Measurements from ENCODE around the gene CEMP1. TPM values are rescaled to one million over a fixed set of nuclear protein-coding genes. Genes with fewer than 3 reads are reported as not detected.
A peak's percentile ranks its signal among the peaks of the same experiment; 100 is the strongest.

Gene CEMP1
- total and polyA plus RNA-seq, 2 donors (not counting 1 experiment from before 2014, with no cell fraction given) = 0.66 to 2.3 TPM

DNA sequence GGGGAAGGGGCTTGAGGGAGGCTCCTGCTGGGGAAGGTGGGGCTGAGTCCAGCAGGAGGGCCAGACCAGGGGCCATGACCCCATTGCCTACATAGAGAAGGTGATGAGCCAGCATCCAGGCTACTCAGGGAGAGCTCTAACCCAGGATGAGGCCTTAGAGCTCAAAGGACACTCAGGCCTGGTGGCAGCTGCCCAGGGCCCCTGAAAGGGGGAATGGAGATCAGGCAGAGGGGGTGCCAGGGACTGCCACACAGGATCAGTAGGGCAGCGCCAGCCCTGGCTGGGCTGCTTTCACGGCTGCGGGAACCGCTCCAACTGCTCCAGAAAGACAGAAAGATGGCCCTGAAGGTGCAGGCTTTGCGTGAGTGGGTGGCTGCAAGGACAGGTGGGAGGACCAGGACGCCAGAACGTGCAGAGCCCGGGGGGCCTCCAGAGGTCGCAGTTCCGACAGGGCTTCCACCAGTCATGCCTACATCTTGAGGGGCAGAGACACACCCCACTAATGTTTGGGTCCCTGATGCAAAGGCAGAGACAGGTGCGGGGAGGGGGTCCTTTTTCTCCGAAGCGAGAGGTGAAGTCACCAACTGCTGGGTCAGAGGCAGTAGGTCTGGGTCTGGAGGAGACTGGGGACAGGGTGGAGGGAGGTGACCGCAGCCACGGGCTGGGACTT lies 18.3 kb downstream of the CEMP1 start:
- H2AFZ ChIP-seq (ENCODE audit: insufficient read depth, low read depth, low read length, poor library complexity, severe bottlenecking) = peak overlapping the region; percentile 63
- no peaks in the 10 kb centered on the region for H3K9me3 ChIP-seq (ENCODE audit: control extremely low read depth in 1 of 3, control insufficient read depth in 2 of 3, insufficient read depth in 1 of 3, low read length in 2 of 3)
- H3K9ac ChIP-seq (ENCODE audit: low read length) = peak overlapping the region; percentile 98
- DNase-seq (no peak), ATAC-seq (ENCODE audit: low read depth) (no peak)
- H3K4me3 ChIP-seq (ENCODE audit: control extremely low read depth in 1 of 5, extremely low read depth in 1 of 5, insufficient read depth in 1 of 5, low read depth in 2 of 5, low read length in 4 of 5) = peak overlapping the region in 4 of 5 experiments; percentile 37 to 96 (median 84)
- H4K20me1 ChIP-seq (ENCODE audit: control insufficient read depth, insufficient read depth, low read length, poor library complexity, severe bottlenecking) = peaks cover 34% of the 10 kb centered on the region
- POLR2A ChIA-PET = interaction anchor here (1.5 to 3.7 kb wide), 2 partner anchors 19 to 358 kb away, joined by 3 to 25 read pairs; partner anchors contain the start of genes CEMP1 and TRAF7
- peak overlapping the region; percentile 96 for H3K4me3 Mint-ChIP-seq
- peak overlapping the region; percentile 99 for H3K27ac Mint-ChIP-seq
- no peaks in the 10 kb centered on the region for H3K27me3 ChIP-seq (replicated peaks in 1 of 4; ENCODE audit: control extremely low read depth in 1 of 4, control insufficient read depth in 3 of 4, insufficient read depth in 4 of 4, low read length in 3 of 4)
- 51% methylated on average over 13 of the region's 15 CpGs for WGBS (ENCODE audit: insufficient coverage)
- peaks cover 0 to 8% of the 10 kb centered on the region in 2 experiments for H3K36me3 ChIP-seq (replicated peaks in 1 of 2; ENCODE audit: control extremely low read depth in 1 of 2, control insufficient read depth in 1 of 2, extremely low read depth in 1 of 2, insufficient read depth in 2 of 2, low read length in 1 of 2)
- H3K79me2 ChIP-seq (ENCODE audit: control insufficient read depth, insufficient read depth, low read length) = peaks cover 70% of the 10 kb centered on the region
- H3K4me1 ChIP-seq (ENCODE audit: control insufficient read depth in 2 of 2, insufficient read depth in 2 of 2, low read length in 2 of 2) = peaks cover 80 to 88% of the 10 kb centered on the region in 2 donors
- H3K4me1 Mint-ChIP-seq = peaks cover 82% of the 10 kb centered on the region
- H3K9me3 Mint-ChIP-seq (ENCODE audit: insufficient read depth) = no peaks in the 10 kb centered on the region
- H3K27me3 Mint-ChIP-seq = no peaks in the 10 kb centered on the region
- CTCF ChIA-PET = interaction anchor here (1.0 to 1.8 kb wide), 2 partner anchors 12 to 318 kb away, joined by 4 to 5 read pairs; no protein-coding TSS in a partner anchor
- TF ChIP-seq, protein P1, sequence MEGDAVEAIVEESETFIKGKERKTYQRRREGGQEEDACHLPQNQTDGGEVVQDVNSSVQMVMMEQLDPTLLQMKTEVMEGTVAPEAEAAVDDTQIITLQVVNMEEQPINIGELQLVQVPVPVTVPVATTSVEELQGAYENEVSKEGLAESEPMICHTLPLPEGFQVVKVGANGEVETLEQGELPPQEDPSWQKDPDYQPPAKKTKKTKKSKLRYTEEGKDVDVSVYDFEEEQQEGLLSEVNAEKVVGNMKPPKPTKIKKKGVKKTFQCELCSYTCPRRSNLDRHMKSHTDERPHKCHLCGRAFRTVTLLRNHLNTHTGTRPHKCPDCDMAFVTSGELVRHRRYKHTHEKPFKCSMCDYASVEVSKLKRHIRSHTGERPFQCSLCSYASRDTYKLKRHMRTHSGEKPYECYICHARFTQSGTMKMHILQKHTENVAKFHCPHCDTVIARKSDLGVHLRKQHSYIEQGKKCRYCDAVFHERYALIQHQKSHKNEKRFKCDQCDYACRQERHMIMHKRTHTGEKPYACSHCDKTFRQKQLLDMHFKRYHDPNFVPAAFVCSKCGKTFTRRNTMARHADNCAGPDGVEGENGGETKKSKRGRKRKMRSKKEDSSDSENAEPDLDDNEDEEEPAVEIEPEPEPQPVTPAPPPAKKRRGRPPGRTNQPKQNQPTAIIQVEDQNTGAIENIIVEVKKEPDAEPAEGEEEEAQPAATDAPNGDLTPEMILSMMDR (IDR thresholded peaks at IDR 0.05) = no peak
- TF ChIP-seq EZH2 (IDR thresholded peaks at IDR 0.05; ENCODE audit: borderline replicate concordance, insufficient read depth, low read depth, low read length, poor library complexity, severe bottlenecking) = no peak
- intact Hi-C loops (cut with micrococcal nuclease) = loop anchor here (1.0 kb wide), 5 partner anchors 19 to 358 kb away; partner anchors contain the start of genes MLST8 and TRAF7
- peak overlapping the region; percentile 94 to 99 for H3K27ac ChIP-seq (ENCODE audit: low read length in 2 of 2)
- H3K4me2 ChIP-seq (replicated peaks; ENCODE audit: low read depth, low read length, poor library complexity, severe bottlenecking) = peak overlapping the region; percentile 91
